Gastrocnemius medialis (tissue), 4 donors: ENCODE results near the gene PSAP. TPM values are rescaled to one million over a fixed set of nuclear protein-coding genes. Genes with fewer than 3 reads are reported as not detected.

ENCODE experiments used
- ATAC-seq, 2 donors: fragments of 150-250 bp; one replicate each; pipeline ENCODE4 v1.9.1; 2016
- DNase-seq, 2 donors: peaks; one replicate each; pipeline ENCODE4 v3.0.0-alpha.2; 2019
- H3K27ac ChIP-seq, 4 donors: fragments of 200-600 bp; sonication (generic); 1 replicate in 1 of 4; 2 replicates in 3 of 4; pipeline ENCODE4 v1.5.1; 2016 to 2018; ENCODE audit warnings: mild to moderate bottlenecking in 2 of 4, moderate library complexity in 1 of 4
- H3K27me3 ChIP-seq, 3 donors: fragments of 200-600 bp; sonication (generic) in 2 of 3; 1 replicate in 1 of 3; 2 replicates in 2 of 3; pipeline versions ENCODE4 v1.5.1 to v1.6.0; 2016 to 2019; ENCODE audit warnings: mild to moderate bottlenecking in 1 of 3, moderate library complexity in 1 of 3
- H3K36me3 ChIP-seq, 2 donors: fragments of 200-600 bp; sonication (generic) in 1 of 2; one replicate each; pipeline ENCODE4 v1.5.1; 2017 to 2018
- H3K4me1 ChIP-seq, 2 donors: fragments of 200-600 bp; sonication (generic) in 1 of 2; one replicate each; pipeline ENCODE4 v1.5.1; 2016 to 2017; ENCODE audit warnings: mild to moderate bottlenecking in 2 of 2
- H3K4me3 ChIP-seq, 4 donors: fragments of 200-600 bp; sonication (generic) in 3 of 4; 1 replicate in 1 of 4; 2 replicates in 3 of 4; pipeline ENCODE4 v1.5.1; 2016 to 2019; ENCODE audit warnings: mild to moderate bottlenecking in 2 of 4
- H3K9me3 ChIP-seq, 3 donors: fragments of 200-600 bp; sonication (generic) in 2 of 3; 1 replicate in 1 of 3; 2 replicates in 2 of 3; pipeline ENCODE4 v1.5.1; 2016 to 2019
- CTCF ChIP-seq, 5 experiments: fragments of 450-650 bp in 3 of 5; fragments of 200-600 bp in 2 of 5; sonication (generic) in 2 of 5; IDR thresholded peaks in 4 of 5; conservative IDR thresholded peaks in 1 of 5; 1 replicate in 4 of 5; 2 replicates in 1 of 5; pipeline ENCODE4 v1.5.1; 2016 to 2019; ENCODE audit warnings: antibody characterized with exemption in 5 of 5, mild to moderate bottlenecking in 3 of 5, moderate library complexity in 3 of 5
- POLR2A ChIP-seq, 2 donors: fragments of 450-650 bp; IDR thresholded peaks; one replicate each; pipeline ENCODE4 v1.6.1; 2017; ENCODE audit warnings: antibody characterized with exemption in 2 of 2, mild to moderate bottlenecking in 2 of 2, moderate library complexity in 2 of 2
- in situ Hi-C, 4 donors: fragments of 200-750 bp; cut with MboI; loops; one replicate each; pipeline versions ENCODE4 v1.15.0 to v1.8.0; 2017; ENCODE audit warnings: low sequenced_read_pairs in 4 of 4
- intact Hi-C: fragments of 100-400 bp; cut with DNase I; formaldehyde crosslinking; loops from one replicate; pipeline ENCODE4 v1.15.1; 2023; ENCODE audit warnings: low total_unique reads
- total RNA-seq, 4 donors: library from RNA; depleted of rRNA; stranded (reverse); fragments of >200 nt; gene quantifications; one replicate each; pipeline versions ENCODE4 v1.1.0 to v1.2.3, GENCODE V29; 2016

Gene PSAP
- total RNA-seq, 4 donors from 2014 or later: 833 to 1,730 (median 1,179) TPM

- Histone ChIP-seq H3K9me3 (no peaks in the 10 kb centered on the region), H3K27me3 (no peaks in the 10 kb centered on the region), H3K27ac (peak overlapping the region; percentile 77 to 91 (median 86)), H3K36me3 (no peaks in the 10 kb centered on the region), H3K4me3 (peak overlapping the region; percentile 3 to 69 (median 38)), H3K4me1 (peaks cover 71 to 90% of the 10 kb centered on the region in 2 donors)
- TF ChIP-seq POLR2A (IDR thresholded peaks at IDR 0.05) (no peak), CTCF (IDR thresholded peaks at IDR 0.05 in 4 of 5, conservative IDR thresholded peaks at IDR 0.05 in 1 of 5) (no peak)
- in situ Hi-C loops: no loop called here
- DNase-seq (peak; percentile 64 to 72), ATAC-seq (peak; percentile 13 to 45)
- intact Hi-C loops: loop anchor here (5.0 kb wide), 3 partner anchors 159 to 454 kb away; partner anchors contain the start of gene SLC29A3
Measured at GRCh38 chr10:71771204-71771603, 79.8 kb downstream of the PSAP start.

DNA sequence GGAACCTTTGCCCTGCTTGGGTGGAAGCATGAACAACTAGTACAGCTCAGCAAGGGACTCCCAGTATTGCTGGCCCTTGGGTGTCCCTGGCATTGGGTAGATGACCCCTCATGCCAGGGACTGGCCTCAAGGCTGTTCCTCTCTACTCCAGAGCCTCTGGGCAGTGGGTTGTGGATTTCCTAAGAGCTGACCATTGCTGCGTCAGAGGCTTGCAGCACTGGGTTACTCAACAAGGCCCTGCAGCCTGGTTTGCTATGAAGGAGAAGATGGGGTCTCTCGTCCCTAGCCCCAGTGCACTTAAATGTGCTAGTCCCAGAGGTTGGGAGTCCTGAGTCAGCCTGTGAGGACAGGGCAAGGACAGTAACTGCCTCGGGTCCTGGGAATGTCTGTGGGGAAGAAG is 80.3 kb downstream of the PSAP start:
- Histone ChIP-seq H3K9me3 (no peaks in the 10 kb centered on the region), H3K27me3 (no peaks in the 10 kb centered on the region), H3K4me1 (peaks cover 75 to 92% of the 10 kb centered on the region in 2 donors), H3K36me3 (no peaks in the 10 kb centered on the region), H3K27ac (peak overlapping the region; percentile 77 to 91 (median 86)), H3K4me3 (peak overlapping the region; percentile 3 to 69 (median 38))
- DNase-seq (no peak), ATAC-seq (peak; percentile 2 to 9)
- intact Hi-C loops: loop anchor here (5.0 kb wide), 3 partner anchors 158 to 453 kb away; partner anchors contain the start of gene SLC29A3
- TF ChIP-seq CTCF (IDR thresholded peaks at IDR 0.05 in 4 of 5, conservative IDR thresholded peaks at IDR 0.05 in 1 of 5): no peak
- TF ChIP-seq POLR2A (IDR thresholded peaks at IDR 0.05): no peak
- in situ Hi-C loops: no loop called here

GRCh38 chr10:71770255-71770654 is 80.8 kb downstream of the PSAP start:
- Histone ChIP-seq H3K4me3 (peak overlapping the region in 1 of 4 donors; percentile 69), H3K4me1 (peaks cover 76 to 92% of the 10 kb centered on the region in 2 donors), H3K36me3 (no peaks in the 10 kb centered on the region), H3K27me3 (no peaks in the 10 kb centered on the region), H3K9me3 (no peaks in the 10 kb centered on the region), H3K27ac (peak overlapping the region; percentile 77 to 91 (median 86))
- TF ChIP-seq CTCF (IDR thresholded peaks at IDR 0.05 in 4 of 5, conservative IDR thresholded peaks at IDR 0.05 in 1 of 5): no peak
- intact Hi-C loops (loop anchor here (5.0 kb wide), 3 partner anchors 158 to 453 kb away; partner anchors contain the start of gene SLC29A3), in situ Hi-C loops (no loop called here)
- ATAC-seq (peak in 1 of 2 donors; percentile 7), DNase-seq (no peak)

DNA sequence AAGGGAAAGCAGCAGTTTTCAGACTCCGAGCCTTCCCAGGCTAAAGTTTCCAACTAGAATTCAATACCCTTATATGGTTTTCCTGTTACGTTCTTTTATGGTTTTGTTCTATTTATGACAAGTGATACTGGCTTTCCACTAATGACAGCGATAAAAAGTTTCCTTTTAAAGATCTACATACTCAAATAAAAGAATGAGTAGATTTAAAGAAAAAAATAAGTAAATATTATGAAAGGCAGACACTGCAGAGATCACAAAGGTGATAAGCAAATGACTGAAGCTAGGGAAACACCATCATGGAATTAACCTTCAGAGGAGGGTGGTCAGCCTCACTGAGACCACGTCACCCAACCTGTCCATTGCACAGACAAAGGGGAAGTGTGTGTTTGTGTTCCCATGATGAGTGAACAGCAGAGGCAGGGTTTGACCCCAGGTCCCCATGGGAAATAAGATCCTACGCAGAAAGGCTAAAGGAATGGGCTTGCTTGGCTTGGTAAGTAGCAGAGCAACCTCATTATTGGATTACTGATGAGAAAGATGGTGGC is 81.7 kb downstream of the PSAP start:
- peak overlapping the region; percentile 77 to 91 (median 86) for H3K27ac ChIP-seq
- peaks cover 79 to 92% of the 10 kb centered on the region in 2 donors for H3K4me1 ChIP-seq
- H3K4me3 ChIP-seq: peak overlapping the region in 2 of 4 donors; percentile 3 to 12
- no peaks in the 10 kb centered on the region for H3K9me3 ChIP-seq
- intact Hi-C loops: no loop called here
- no peaks in the 10 kb centered on the region for H3K36me3 ChIP-seq
- no peaks in the 10 kb centered on the region for H3K27me3 ChIP-seq
- DNase-seq (no peak), ATAC-seq (no peak)
- TF ChIP-seq POLR2A (IDR thresholded peaks at IDR 0.05) (no peak), CTCF (IDR thresholded peaks at IDR 0.05 in 4 of 5, conservative IDR thresholded peaks at IDR 0.05 in 1 of 5) (no peak)
- in situ Hi-C loops: no loop called here
